ENCODE measurements around the gene ABCB9. TPM values are rescaled to one million over a fixed set of nuclear protein-coding genes. Genes with fewer than 3 reads are reported as not detected.

The ABCB9 gene
- total RNA-seq, 1 donor from 2014 or later = 1.9 TPM

GRCh38 chr12:122947352-122947792, 18.9 kb downstream of the ABCB9 start:
- Histone ChIP-seq H3K27me3 (no peaks in the 10 kb centered on the region), H3F3A (ENCODE audit: low read depth) (no peaks in the 10 kb centered on the region), H3K4me3 (no peak overlapping the region), H3K9ac (no peak overlapping the region), H3K27ac (no peak overlapping the region), H3K36me3 (no peaks in the 10 kb centered on the region), H2AFZ (replicated peaks) (no peak overlapping the region), H3K79me2 (ENCODE audit: low read depth) (no peaks in the 10 kb centered on the region), H4K20me1 (ENCODE audit: low read depth) (no peaks in the 10 kb centered on the region), H3K4me1 (no peaks in the 10 kb centered on the region), H3K9me3 (ENCODE audit: low read depth) (no peaks in the 10 kb centered on the region), H3K4me2 (no peak overlapping the region)
- no peak overlapping the region for H3K4me3 Mint-ChIP-seq
- TF ChIP-seq EZH2 (IDR thresholded peaks at IDR 0.05) (no peak), CTCF (IDR thresholded peaks at IDR 0.05) (no peak), EZH2phosphoT487 (IDR thresholded peaks at IDR 0.05) (no peak)
- no peaks in the 10 kb centered on the region for H3K36me3 Mint-ChIP-seq
- peak overlapping the region; percentile 4 for H3K27ac Mint-ChIP-seq
- no peaks in the 10 kb centered on the region for H3K9me3 Mint-ChIP-seq
- H3K4me1 Mint-ChIP-seq = peaks cover 20% of the 10 kb centered on the region
- no peak for DNase-seq (ENCODE audit: low spot score)
- H3K27me3 Mint-ChIP-seq (ENCODE audit: insufficient read depth, low read depth) = peaks cover 5% of the 10 kb centered on the region

GRCh38 chr12:122946690-122947341, 19.4 kb downstream of the ABCB9 start:
- no peak overlapping the region for H3K4me3 Mint-ChIP-seq
- Histone ChIP-seq H4K20me1 (ENCODE audit: low read depth) (no peaks in the 10 kb centered on the region), H3K79me2 (ENCODE audit: low read depth) (no peaks in the 10 kb centered on the region), H3K9me3 (ENCODE audit: low read depth) (no peaks in the 10 kb centered on the region), H3K36me3 (no peaks in the 10 kb centered on the region), H3K4me1 (no peaks in the 10 kb centered on the region), H3K27me3 (no peaks in the 10 kb centered on the region), H3K9ac (no peak overlapping the region), H3K4me3 (no peak overlapping the region), H2AFZ (replicated peaks) (no peak overlapping the region), H3K4me2 (no peak overlapping the region), H3K27ac (no peak overlapping the region), H3F3A (ENCODE audit: low read depth) (no peaks in the 10 kb centered on the region)
- TF ChIP-seq EZH2 (IDR thresholded peaks at IDR 0.05) (no peak), EZH2phosphoT487 (IDR thresholded peaks at IDR 0.05) (no peak), CTCF (IDR thresholded peaks at IDR 0.05) (no peak)
- H3K9me3 Mint-ChIP-seq = no peaks in the 10 kb centered on the region
- DNase-seq (ENCODE audit: low spot score) = peak; percentile 31
- no peaks in the 10 kb centered on the region for H3K36me3 Mint-ChIP-seq
- peaks cover 3% of the 10 kb centered on the region for H3K27me3 Mint-ChIP-seq (ENCODE audit: insufficient read depth, low read depth)
- H3K27ac Mint-ChIP-seq = peak overlapping the region; percentile 4
- peaks cover 18% of the 10 kb centered on the region for H3K4me1 Mint-ChIP-seq

GRCh38 chr12:122944605-122945592, 21.4 kb downstream of the ABCB9 start:
- no peak overlapping the region for H3K4me2 ChIP-seq
- Mint-ChIP-seq H3K27me3 (ENCODE audit: insufficient read depth, low read depth) (peaks cover 7% of the 10 kb centered on the region), H3K27ac (peak overlapping the region; percentile 63)

More at GRCh38 chr12:122944605-122945592, 21.4 kb downstream of the ABCB9 start:
- Histone ChIP-seq H3K36me3 (no peaks in the 10 kb centered on the region), H3K27ac (no peak overlapping the region), H3K27me3 (no peaks in the 10 kb centered on the region), H3K9ac (no peak overlapping the region), H3K4me1 (no peaks in the 10 kb centered on the region), H2AFZ (replicated peaks) (no peak overlapping the region), H4K20me1 (ENCODE audit: low read depth) (no peaks in the 10 kb centered on the region), H3F3A (ENCODE audit: low read depth) (no peaks in the 10 kb centered on the region), H3K4me3 (no peak overlapping the region), H3K9me3 (ENCODE audit: low read depth) (no peaks in the 10 kb centered on the region), H3K79me2 (ENCODE audit: low read depth) (no peaks in the 10 kb centered on the region)
- TF ChIP-seq CTCF (IDR thresholded peaks at IDR 0.05) (no peak), EZH2phosphoT487 (IDR thresholded peaks at IDR 0.05) (no peak), EZH2 (IDR thresholded peaks at IDR 0.05) (no peak)
- peaks cover 18% of the 10 kb centered on the region for H3K4me1 Mint-ChIP-seq
- no peaks in the 10 kb centered on the region for H3K36me3 Mint-ChIP-seq
- no peak for DNase-seq (ENCODE audit: low spot score)
- H3K4me3 Mint-ChIP-seq = no peak overlapping the region
- no peaks in the 10 kb centered on the region for H3K9me3 Mint-ChIP-seq

All from neural progenitor cell (in vitro differentiated cells).